CD4-positive, alpha-beta T cell treated with Interleukin-12 subunit alpha and Interleukin-12 subunit beta, for 1 hour (primary cell): Measurements from ENCODE around the gene ATG2B.

Experiments
- DNase-seq: peaks from one replicate; pipeline ENCODE4 v3.0.0-alpha.2; 2020

Gene ATG2B

GRCh38 chr14:96270565-96271420, 92.3 kb downstream of the ATG2B start:
- no peak for DNase-seq

GRCh38 chr14:96269359-96269710, 93.8 kb downstream of the ATG2B start:
- DNase-seq = no peak

DNA sequence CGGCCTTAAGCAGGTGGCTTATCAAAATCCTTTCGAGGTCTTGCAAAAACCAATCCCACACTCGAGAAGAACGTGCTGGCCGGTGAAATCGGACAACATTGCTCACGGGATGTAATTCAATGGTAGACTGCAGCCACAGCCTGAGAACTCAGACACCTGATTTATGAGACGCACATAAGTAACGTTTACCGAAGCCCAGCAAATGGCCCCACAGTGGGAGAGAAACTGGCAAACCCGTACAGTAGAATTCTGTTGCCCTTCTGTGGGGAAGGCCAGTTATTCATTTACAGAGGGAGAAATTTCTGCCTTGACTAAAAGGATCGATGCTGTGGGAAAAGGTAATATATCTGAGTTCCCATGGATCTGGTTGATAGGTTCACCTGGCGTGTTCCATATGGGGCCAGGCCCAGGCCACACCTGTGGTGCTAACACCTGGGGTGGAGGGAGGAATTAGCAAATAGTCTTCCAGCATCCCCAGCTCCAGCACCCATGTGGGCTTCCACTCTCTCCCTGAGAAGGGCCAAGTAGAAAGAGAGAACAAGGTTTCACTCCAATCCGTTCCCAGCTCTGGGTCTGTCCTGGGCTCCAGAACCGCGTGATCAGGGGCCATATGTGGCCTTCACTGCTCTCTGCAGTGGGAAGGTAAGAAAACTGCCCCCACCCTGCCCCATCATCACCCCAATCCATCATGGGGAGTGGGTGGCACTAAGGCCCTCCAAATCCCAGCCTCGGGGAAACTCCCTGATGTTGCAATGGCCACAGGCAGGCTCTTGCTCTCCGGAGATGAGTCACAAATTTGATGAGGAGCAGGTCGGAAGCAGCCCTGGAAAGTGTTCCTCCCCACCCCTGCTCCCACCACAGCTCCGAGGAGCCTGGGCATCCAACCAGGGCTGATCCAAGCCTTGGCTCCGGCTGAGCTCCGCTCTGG, 94.4 kb downstream of the ATG2B start:
- DNase-seq = no peak

DNA sequence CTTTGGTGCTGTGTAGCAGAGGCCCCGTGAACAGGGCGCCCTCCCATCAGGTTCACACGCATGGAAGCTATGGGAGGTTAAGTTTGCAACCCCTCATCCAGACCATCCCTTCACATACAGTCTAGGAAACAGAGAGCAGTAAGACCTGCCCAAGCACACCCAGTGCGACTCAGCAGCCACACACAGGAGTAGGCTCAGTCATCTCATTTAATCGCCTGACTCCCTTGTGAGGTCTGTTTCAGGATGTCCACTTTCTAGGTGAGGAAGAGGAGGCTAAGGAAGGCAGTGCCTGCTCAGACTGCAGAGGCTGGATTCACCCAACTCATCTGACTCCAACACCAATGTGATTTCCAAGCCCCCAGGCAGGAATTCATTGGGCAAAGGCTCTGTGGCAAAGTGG, 95.2 kb downstream of the ATG2B start:
- DNase-seq = no peak

GRCh38 chr14:96267336-96267735, 95.8 kb downstream of the ATG2B start:
- DNase-seq = no peak

DNA sequence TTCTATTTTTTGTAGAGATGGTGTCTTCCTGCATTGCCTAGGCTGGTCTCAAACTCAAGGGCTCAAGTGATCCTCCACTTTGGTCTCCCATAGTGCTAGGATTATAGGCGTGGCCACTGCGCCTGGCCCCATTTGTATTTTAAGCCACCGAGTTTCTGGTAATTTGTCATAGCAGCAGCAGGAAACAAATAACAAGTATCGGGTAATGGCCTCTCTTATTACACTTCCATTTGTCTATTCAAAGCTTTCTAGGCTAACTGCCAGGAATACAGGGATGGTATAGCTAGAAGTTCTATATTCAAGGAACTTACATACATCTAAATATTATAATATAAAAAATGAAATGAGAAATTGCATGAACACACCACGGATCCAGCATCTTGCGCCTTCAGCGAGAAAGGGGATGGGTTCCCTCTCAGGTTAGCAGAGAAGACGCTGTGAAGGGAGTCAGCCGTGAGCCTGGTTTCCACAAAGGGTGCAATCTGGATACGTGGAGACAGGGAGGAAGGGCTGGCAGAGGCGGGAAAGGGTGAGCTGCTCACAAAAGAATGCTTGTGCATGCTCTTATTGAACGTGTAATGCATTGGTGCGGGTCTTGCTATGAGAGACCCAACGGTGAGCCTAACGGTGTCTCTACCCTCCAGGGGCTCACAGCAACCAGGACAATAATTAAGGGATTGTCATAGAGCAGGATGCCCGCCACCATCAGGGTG, 97.6 kb downstream of the ATG2B start:
- DNase-seq = no peak

DNA sequence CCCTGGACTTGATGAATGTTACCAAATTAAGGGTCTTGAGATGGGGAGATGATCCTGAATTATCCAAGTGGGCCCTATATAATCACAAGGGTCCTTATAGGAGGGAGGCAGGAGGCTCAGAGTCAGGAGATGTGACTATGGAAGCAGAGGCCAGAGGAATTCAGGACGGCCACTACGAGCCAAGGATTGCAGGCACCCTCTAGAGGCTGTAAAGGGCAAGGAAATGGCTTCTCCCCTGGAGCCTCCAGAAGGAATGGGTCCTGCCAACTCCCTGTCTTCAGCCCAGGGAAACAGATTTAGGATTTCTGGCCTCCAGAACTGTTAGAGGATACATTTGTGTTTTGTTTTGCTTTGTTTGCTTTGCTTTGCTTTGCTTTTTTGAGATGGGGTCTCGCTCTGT, 98.3 kb downstream of the ATG2B start:
- DNase-seq = no peak

- no peak for DNase-seq
Observed at GRCh38 chr14:96264200-96264553, 99.0 kb downstream of the ATG2B start.

- no peak for DNase-seq
Observed at GRCh38 chr14:96263347-96264199, 99.6 kb downstream of the ATG2B start.

DNA sequence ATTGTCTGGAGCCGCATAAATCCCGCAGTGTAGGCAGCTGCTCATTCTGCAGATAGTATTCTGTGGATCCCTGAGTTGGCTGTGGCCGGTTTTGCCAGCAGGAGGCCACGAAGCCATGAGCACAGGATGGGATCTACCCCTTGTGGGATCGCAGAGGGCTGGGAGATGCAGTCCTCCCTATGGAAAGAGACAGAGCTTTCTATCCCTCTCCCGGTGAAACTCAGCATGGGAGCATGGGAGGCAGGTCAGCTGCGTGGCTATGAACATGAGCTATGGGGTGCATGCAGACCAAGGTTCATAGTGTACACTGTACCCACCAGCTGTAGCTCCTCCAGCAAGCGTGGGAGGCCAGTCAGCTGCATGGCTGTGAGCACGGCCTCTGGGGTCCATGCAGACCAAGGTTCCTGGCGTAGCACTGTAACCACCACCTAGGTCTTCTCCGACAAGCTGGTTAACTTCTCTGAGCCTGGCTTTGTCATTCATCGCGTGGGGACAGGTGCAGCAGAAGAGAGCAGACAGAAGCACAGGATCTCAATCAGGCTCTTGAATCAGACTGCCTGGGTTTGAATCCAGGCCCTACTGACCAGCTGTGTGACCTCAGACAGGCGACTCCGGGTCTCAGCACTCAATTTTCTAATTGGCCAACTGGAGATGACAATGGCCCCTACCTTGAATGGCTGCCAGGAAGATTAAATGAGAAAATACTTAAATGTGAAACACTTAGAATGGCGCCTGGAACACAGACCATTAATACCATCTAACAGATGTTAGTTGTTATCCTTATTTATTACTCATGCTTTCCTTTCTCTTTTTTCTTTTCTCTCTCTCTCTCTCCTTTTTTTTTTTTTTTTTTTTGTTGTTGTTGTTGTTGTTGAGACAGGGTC, 101.1 kb downstream of the ATG2B start:
- no peak for DNase-seq

DNA sequence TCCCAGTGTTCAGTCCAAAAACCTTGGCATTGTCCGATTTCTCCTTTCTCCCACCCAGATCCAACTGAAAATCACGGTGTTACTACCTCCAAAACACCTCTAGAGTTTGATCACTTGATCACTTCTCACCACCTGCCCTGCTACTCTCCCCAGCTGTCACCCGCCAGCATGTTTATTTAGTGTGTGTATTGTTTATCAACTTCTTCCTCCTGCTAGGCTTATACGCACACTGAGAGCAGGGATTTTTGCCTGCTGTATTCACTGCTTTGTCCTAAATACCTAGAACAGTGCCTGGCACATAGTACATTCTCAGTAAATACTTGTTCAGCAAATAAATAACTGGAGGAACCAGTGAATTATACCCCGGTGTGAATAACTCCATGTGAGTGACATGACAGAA, 102.1 kb downstream of the ATG2B start:
- DNase-seq = no peak

DNA sequence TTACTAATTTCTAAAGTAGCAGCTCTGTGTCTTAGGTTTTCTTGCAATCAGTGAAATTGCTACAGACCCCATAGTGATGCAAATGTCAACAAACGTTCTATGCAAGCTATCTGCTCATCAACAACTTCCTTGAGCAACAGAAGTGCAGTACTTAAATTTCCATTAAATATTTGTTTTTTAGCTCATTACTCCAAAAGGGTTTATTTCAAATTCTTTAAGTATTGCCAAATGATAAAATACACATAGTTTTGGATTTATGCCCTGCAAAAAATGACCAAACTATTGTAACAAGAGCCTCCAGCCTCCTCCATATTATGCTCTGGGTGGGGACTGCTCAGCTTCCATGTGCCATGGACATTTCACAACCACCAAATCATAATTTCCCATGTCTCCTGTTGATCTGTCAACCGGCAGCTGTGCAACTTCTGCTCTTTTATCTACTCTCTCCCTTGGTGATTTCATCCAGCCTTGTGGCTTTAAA, 102.8 kb downstream of the ATG2B start:
- DNase-seq = no peak

DNA sequence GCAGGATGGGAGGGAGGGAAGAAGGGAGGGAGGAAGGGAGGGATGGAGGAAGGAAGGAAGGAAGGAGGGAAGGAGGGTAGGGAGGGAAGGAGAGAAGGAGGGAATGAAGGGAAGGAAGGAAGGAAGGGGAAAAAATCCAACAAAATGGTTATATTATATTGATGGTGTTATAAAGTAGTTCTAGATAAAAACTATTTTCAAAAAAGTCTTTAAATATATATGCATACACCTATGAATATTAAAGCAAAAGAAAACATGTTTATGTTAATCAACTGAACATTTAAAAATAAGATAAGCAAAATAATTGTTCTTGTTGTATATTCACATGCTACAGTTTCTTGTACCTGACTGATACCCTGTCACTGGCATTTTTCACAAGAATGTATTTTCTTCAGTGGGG, 105.2 kb downstream of the ATG2B start:
- DNase-seq = no peak

DNA sequence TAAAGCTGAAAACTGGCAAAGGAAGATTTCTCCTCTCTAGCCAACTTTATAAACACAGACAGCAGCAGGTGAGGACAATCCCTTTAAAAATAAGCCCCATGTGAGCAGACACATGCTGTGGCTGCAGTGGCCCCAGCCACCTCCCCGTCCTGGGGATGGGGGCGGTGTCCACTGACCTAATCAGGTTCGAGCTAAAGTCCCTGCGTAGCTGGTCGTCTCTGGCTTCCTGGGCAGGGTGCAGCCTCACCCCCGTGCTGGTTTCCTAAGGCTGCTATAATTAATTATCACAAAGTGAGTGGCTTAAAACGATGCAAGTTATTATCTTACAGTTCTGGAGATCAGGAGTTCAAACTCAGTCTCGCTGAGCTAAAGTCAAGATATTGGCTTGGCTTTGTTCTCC, 106.1 kb downstream of the ATG2B start:
- no peak for DNase-seq

DNA sequence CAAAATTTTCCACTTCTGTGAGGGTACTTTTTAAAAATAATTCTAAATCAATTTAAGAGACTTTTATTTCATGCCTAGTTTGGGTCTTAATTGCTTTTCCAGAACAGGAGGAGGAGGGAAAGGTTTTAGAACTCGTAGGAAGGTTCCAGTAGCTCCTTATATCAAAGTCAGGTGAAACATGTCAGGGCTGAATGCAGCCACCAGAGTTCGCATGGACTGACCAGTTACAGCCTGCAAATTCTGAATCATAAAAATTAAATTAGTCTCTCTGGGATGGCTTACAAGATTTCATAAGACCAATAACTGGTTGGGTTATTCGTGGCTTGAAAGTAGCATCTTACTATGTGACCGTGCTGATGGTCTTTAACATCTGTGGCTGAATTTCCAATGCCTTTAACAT, 106.7 kb downstream of the ATG2B start:
- DNase-seq = no peak

DNA sequence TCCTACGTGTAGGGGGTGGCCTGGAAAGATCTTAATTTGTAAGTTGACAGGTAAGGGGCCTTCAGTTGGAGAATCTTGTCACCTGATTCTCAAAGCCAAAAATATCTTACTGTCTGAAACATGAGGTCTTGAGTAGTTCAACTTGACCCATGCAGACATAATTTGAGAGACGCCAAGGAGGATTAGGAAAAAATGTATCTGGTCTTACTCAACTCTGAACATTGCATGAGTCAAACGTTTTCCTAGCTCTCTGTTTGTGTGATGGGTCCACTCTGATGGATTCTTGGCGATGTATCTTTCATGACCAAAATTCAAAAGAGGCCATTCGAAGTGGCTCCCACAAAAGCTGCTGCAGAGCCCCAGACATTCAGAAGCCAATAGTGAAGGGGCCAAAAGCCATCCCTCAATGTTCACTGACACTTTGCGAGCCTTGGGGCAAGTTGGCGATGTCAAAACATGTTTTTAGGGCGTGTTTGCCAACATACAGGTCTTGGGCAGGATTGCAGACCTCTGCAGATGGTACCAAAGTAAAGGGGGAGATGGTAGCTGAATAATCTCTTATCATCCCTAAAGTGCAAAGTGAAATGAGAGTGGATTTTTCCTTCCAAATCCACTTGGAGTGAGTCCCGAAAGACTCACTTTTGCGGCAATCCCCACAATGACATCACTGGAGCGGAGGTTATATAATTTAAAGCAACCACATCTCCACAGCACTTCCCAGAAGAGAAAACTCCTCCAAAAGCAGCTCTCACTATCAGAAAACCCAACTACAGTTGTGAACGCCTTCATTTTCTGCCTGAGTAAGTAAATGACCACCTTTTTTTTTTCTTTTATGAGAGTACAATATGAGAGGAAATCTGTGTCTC, 107.4 kb downstream of the ATG2B start, which contains the start of gene BDKRB1:
Gene BDKRB1 (plus strand): TSS at position 710 of the 866 bp plus-strand sequence. CDS start 7,473 bp downstream, outside the sequence.
- no peak for DNase-seq

DNA sequence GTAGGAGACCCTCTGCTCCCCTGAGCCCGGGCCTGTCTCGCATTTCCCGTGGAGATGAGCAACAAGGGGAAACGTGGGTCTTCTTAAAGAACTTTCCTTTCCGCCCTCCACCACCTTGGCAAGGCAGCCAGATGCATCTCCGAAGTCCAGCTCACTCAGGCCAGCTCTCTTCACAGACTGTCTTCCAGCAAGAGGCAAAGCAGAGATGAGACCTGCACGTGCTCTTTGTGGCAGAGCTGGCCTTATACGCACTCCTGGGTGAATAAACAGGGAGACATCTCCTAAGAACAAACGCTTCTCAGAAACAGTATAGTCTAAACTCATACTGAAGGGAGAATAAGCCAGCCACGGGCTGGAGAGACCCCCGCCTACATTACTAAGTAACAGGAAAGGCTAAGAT, 108.5 kb downstream of the ATG2B start:
- no peak for DNase-seq

DNA sequence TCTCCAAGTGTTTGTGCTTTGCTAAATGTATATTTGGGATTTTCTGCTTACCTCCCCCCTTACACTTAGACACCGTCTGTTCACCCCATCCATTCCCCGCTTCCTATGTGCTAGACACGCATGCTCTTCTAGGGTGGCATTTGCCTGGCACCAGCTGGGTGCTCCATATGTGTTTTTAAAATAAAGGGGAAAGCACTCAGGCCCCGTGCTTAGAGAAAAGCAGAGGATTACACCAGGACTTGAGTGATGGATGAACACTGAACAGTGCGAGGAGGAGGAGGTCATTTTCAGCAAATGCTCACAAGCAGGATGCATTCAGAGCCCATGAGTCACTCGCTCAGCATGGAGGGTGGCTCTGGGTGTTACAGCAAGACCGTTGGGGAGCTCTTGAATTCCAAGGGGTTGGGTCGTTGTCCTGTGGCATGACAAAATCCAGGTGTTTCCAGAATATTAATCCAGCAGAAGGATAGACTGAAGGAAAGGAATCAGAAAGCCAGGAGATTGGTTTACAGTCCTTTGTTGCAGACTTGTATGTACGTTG, 110.1 kb downstream of the ATG2B start:
- no peak for DNase-seq

- DNase-seq = no peak
Observed at GRCh38 chr14:96252323-96252998, 110.7 kb downstream of the ATG2B start.
